ENCODE data around the gene ATG12. TPM values are rescaled to one million over a fixed set of nuclear protein-coding genes. Genes with fewer than 3 reads are reported as not detected.
"Not testable (repeated sequence)": the region's sequence is repeated elsewhere in the genome, so short reads cannot be mapped to it uniquely, and the experiment has no call there.

The ATG12 gene
- 10 to 100 TPM; 35.9 to 43.9 TPM for total RNA-seq

DNA sequence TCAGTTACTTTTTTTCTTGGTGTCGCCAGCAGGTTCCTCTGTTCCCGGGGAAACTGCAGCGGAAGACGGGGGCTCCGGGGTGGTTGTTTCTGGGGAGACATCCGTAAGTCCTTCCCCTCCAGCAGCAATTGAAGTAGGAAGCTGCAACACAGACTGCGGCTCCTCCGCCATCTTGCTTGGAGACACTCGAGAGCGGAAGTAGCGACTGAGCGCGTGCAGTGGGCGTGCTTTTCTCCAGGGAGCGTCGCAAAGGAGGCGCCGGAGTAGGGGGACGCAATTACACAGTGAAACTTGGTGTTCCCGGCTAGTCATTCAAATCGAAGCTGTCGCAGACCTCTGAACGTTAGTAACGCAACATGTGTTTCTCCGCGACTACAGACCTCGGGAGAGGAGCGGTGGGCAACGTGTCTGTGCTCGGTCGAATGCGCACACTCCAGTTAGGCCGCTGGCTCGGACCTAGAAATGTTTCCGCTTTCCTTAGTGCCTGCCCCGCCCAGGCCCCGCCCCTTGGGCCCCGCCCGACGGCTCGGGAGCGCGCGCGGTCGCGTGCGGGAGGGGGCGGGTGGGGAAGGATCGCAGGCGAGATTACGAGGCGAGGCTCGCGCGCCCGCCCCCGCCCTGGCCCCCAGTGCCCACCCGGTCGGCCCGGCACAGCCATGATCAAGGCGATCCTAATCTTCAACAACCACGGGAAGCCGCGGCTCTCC lies at the start of gene ATG12, which contains the start of gene AP3S1:
TSS of gene ATG12 (minus strand) at position 184 of the 707 bp plus-strand sequence. CDS start at position 171, 13 bp downstream.
TSS of gene AP3S1 (plus strand) at position 554 of the 707 bp plus-strand sequence. CDS start at position 657, 103 bp downstream.
- peak within 1 kb of the TSS; percentile 98 for H3K4me3 Mint-ChIP-seq
- DNase-seq (peak; percentile 94), ATAC-seq (peak; percentile 89)
- H3K4me1 Mint-ChIP-seq (ENCODE audit: low read depth): peaks cover 55% of the 10 kb centered on the region
- POLR2A ChIA-PET: interaction anchor here (0.6 to 1.8 kb wide), 6 partner anchors 8 to 297 kb away, joined by 3 to 13 read pairs (median 4); partner anchors contain the start of gene FEM1C
- CTCF ChIA-PET: interaction anchor here (1.7 kb wide), 1 partner anchor 10 kb away, joined by 6 read pairs; no protein-coding TSS in a partner anchor
- H3K9me3 Mint-ChIP-seq (ENCODE audit: insufficient read depth): no peaks in the 10 kb centered on the region
- H3K36me3 Mint-ChIP-seq (ENCODE audit: low read depth): peaks cover 38% of the 10 kb centered on the region
- H3K27ac Mint-ChIP-seq: peak within 1 kb of the TSS; percentile 100
- H3K27me3 Mint-ChIP-seq (ENCODE audit: low read depth): no peaks in the 10 kb centered on the region

- Mint-ChIP-seq H3K9me3 (ENCODE audit: insufficient read depth) (no peaks in the 10 kb centered on the region), H3K4me3 (no peak overlapping the region), H3K4me1 (ENCODE audit: low read depth) (no peaks in the 10 kb centered on the region), H3K27me3 (ENCODE audit: low read depth) (no peaks in the 10 kb centered on the region), H3K27ac (no peak overlapping the region), H3K36me3 (ENCODE audit: low read depth) (no peaks in the 10 kb centered on the region)
- ChIA-PET POLR2A (no interaction called here), CTCF (interaction anchor here (0.9 kb wide), 1 partner anchor 11 kb away, joined by 4 read pairs; no protein-coding TSS in a partner anchor)
- DNase-seq: no peak
- no peak for ATAC-seq
Observed at GRCh38 chr5:115888027-115888426, 46.7 kb upstream of the ATG12 start.

DNA sequence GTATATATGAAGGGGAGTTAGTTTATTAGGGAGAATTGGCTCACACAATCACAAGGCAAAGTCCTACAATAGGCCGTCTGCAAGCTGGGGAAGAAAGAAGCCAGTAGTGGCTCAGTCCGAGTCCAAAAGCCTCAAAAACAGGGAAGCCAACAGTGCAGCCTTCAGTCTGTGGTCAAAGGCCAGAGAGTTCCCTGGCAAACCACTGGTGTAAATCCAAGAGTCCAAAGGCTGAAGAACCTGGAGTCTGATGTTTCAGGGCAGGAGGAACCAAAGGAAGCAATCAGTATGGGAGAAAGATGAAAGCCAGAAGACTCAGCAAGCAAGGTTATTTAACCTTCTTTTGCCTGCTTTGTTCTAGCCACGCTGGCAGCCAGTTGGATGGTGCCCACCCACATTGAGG lies 43.8 kb upstream of the ATG12 start:
- ATAC-seq; H3K4me3 Mint-ChIP-seq; H3K27ac Mint-ChIP-seq; DNase-seq; H3K9me3 Mint-ChIP-seq (ENCODE audit: insufficient read depth); H3K4me1 Mint-ChIP-seq (ENCODE audit: low read depth); H3K27me3 Mint-ChIP-seq (ENCODE audit: low read depth); CTCF ChIA-PET; POLR2A ChIA-PET: not testable (repeated sequence)
- H3K36me3 Mint-ChIP-seq (ENCODE audit: low read depth): peaks cover 11% of the 10 kb centered on the region

GRCh38 chr5:115884704-115885103 lies 43.3 kb upstream of the ATG12 start:
- POLR2A ChIA-PET: no interaction called here
- H3K27me3 Mint-ChIP-seq (ENCODE audit: low read depth): no peaks in the 10 kb centered on the region
- no peak overlapping the region for H3K4me3 Mint-ChIP-seq
- no peak overlapping the region for H3K27ac Mint-ChIP-seq
- peaks cover 13% of the 10 kb centered on the region for H3K36me3 Mint-ChIP-seq (ENCODE audit: low read depth)
- no peak for ATAC-seq
- H3K9me3 Mint-ChIP-seq (ENCODE audit: insufficient read depth): peaks cover 5% of the 10 kb centered on the region
- no peak for DNase-seq
- no peaks in the 10 kb centered on the region for H3K4me1 Mint-ChIP-seq (ENCODE audit: low read depth)
- CTCF ChIA-PET: no interaction called here

GRCh38 chr5:115882434-115882833 lies 41.1 kb upstream of the ATG12 start:
- H3K27me3 Mint-ChIP-seq (ENCODE audit: low read depth); ATAC-seq; H3K27ac Mint-ChIP-seq; H3K4me1 Mint-ChIP-seq (ENCODE audit: low read depth); CTCF ChIA-PET; DNase-seq; H3K9me3 Mint-ChIP-seq (ENCODE audit: insufficient read depth); POLR2A ChIA-PET; H3K4me3 Mint-ChIP-seq: not testable (repeated sequence)
- peaks cover 31% of the 10 kb centered on the region for H3K36me3 Mint-ChIP-seq (ENCODE audit: low read depth)

GRCh38 chr5:115877342-115877741 lies 36.0 kb upstream of the ATG12 start:
- H3K9me3 Mint-ChIP-seq (ENCODE audit: insufficient read depth); H3K4me1 Mint-ChIP-seq (ENCODE audit: low read depth); DNase-seq; POLR2A ChIA-PET; H3K27me3 Mint-ChIP-seq (ENCODE audit: low read depth); H3K27ac Mint-ChIP-seq; CTCF ChIA-PET; ATAC-seq; H3K4me3 Mint-ChIP-seq: not testable (repeated sequence)
- H3K36me3 Mint-ChIP-seq (ENCODE audit: low read depth): peaks cover 48% of the 10 kb centered on the region

DNA sequence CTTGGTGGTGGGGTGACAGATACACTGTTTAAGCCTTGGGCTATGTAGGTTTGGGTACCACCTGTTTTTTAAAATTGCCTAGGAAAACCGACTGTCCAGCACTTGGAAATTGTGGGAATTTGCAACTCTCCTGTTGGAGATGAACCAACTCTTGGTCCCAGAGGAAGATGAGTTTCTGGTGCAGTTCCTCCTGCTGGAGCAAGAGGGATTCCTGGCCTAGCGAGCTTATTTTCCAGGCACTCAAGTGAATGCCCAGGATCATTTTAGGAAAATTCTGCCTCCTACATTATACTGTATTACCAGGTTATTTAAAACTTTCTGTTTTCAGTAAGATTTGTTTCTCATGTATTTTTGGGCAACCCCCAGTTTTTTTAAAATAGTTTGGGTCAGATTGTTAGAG lies 34.1 kb upstream of the ATG12 start:
- no peak for DNase-seq
- peaks cover 53% of the 10 kb centered on the region for H3K36me3 Mint-ChIP-seq (ENCODE audit: low read depth)
- no peak overlapping the region for H3K4me3 Mint-ChIP-seq
- H3K9me3 Mint-ChIP-seq (ENCODE audit: insufficient read depth): peaks cover 5% of the 10 kb centered on the region
- POLR2A ChIA-PET: no interaction called here
- CTCF ChIA-PET: no interaction called here
- no peaks in the 10 kb centered on the region for H3K4me1 Mint-ChIP-seq (ENCODE audit: low read depth)
- ATAC-seq: no peak
- H3K27me3 Mint-ChIP-seq (ENCODE audit: low read depth): no peaks in the 10 kb centered on the region
- no peak overlapping the region for H3K27ac Mint-ChIP-seq

GRCh38 chr5:115873392-115873791 lies 32.0 kb upstream of the ATG12 start:
- DNase-seq: no peak
- POLR2A ChIA-PET: no interaction called here
- Mint-ChIP-seq H3K27ac (no peak overlapping the region), H3K27me3 (ENCODE audit: low read depth) (no peaks in the 10 kb centered on the region), H3K4me3 (no peak overlapping the region), H3K4me1 (ENCODE audit: low read depth) (no peaks in the 10 kb centered on the region), H3K36me3 (ENCODE audit: low read depth) (peaks cover 45% of the 10 kb centered on the region), H3K9me3 (ENCODE audit: insufficient read depth) (no peaks in the 10 kb centered on the region)
- CTCF ChIA-PET: interaction anchor here (1.0 kb wide), 1 partner anchor 299 kb away, joined by 3 read pairs; no protein-coding TSS in a partner anchor
- ATAC-seq: no peak

DNA sequence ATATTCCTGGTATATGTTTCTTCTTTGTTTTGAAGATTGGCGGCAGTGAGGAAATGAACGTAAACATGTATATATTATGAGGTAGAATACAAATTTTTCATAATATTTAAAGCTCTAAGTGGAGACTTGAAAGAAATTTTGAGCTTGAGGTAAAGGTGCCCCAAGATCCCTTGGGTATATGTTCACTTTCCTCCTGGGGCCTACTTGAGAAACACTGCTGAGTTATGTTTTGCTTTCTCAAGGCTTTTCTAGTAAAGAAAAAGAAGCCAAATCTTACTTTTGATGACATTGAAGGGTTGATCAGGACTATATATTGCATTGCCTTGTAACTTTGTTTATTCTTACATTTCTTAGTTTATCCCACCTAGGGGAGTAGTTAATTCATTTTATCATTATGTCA lies 31.1 kb upstream of the ATG12 start:
- no peak for ATAC-seq
- Mint-ChIP-seq H3K9me3 (ENCODE audit: insufficient read depth) (no peaks in the 10 kb centered on the region), H3K36me3 (ENCODE audit: low read depth) (peaks cover 38% of the 10 kb centered on the region), H3K27ac (no peak overlapping the region), H3K4me1 (ENCODE audit: low read depth) (no peaks in the 10 kb centered on the region), H3K27me3 (ENCODE audit: low read depth) (no peaks in the 10 kb centered on the region), H3K4me3 (no peak overlapping the region)
- DNase-seq: no peak
- ChIA-PET POLR2A (no interaction called here), CTCF (no interaction called here)

DNA sequence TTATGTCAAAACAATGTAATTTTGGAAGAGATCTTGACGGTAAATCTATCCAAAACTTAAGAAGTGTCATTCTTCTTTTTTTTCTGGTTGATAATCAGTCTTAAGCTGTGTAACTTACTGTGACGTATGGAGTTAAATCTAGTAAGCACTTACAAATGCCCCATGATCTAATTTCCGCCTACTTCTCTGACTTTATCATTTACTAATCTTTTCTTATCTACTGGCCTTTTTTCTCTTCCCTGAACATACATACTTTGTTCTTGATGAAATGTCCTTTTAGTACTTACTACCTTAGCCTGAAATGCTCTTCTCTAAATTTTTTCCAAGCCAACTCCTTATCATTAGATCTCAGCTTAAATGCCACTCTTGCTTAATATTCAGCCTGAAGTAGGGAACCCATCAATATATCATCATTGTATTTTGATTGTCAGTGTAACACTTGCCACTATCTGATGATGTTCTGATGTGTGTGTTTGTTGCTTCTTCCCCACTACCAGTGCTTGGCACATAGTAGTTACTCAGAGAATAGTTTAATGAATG lies 28.0 kb upstream of the ATG12 start:
- ChIA-PET POLR2A (no interaction called here), CTCF (no interaction called here)
- Mint-ChIP-seq H3K4me3 (no peak overlapping the region), H3K9me3 (ENCODE audit: insufficient read depth) (no peaks in the 10 kb centered on the region), H3K27me3 (ENCODE audit: low read depth) (no peaks in the 10 kb centered on the region), H3K27ac (no peak overlapping the region), H3K36me3 (ENCODE audit: low read depth) (peaks cover 22% of the 10 kb centered on the region), H3K4me1 (ENCODE audit: low read depth) (no peaks in the 10 kb centered on the region)
- ATAC-seq: no peak
- no peak for DNase-seq

DNA sequence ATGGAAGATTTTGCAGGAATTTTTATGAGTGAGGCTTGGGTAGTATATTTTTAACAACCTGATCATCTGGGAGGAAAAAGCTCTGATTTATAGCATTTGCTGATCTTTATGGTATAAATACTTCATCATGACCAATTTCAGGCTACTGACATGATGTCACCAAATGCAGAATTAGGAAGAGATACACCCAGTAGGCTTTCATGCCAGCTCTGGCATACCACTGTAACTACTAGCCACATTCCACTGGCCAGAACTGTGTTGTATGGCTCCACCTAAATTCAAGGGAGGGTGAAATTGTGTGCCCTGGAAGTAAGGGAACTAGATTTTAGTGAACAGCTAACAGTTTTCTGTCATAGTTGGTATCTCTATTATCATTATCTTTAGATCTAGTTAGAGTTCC lies 18.0 kb upstream of the ATG12 start:
- Mint-ChIP-seq H3K4me3 (no peak overlapping the region), H3K9me3 (ENCODE audit: insufficient read depth) (peaks cover 5% of the 10 kb centered on the region), H3K36me3 (ENCODE audit: low read depth) (peaks cover 3% of the 10 kb centered on the region), H3K27ac (no peak overlapping the region), H3K4me1 (ENCODE audit: low read depth) (peaks cover 9% of the 10 kb centered on the region), H3K27me3 (ENCODE audit: low read depth) (no peaks in the 10 kb centered on the region)
- ChIA-PET CTCF (no interaction called here), POLR2A (no interaction called here)
- no peak for DNase-seq
- no peak for ATAC-seq

DNA sequence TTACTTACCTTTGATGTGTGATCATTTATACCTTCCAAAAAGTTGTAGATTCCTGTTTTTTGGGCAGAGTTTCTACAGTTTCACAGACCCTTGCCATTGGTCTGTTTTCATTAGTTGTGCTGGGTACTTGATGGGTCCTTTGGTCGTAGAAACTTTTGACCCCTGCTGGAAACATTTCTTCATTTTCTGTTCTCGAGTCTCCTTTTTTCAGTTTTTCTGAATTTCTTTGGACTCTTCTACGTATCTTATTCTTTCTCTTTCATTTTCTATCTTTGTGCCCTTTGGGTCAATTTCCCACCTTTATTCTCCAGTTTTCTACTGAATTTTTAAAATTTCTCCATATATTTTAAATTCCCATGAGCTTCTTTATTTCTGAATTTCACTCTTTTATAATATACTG lies 17.0 kb upstream of the ATG12 start:
- ChIA-PET CTCF (no interaction called here), POLR2A (no interaction called here)
- no peaks in the 10 kb centered on the region for H3K27me3 Mint-ChIP-seq (ENCODE audit: low read depth)
- H3K4me1 Mint-ChIP-seq (ENCODE audit: low read depth): peaks cover 9% of the 10 kb centered on the region
- H3K4me3 Mint-ChIP-seq: no peak overlapping the region
- peaks cover 10% of the 10 kb centered on the region for H3K36me3 Mint-ChIP-seq (ENCODE audit: low read depth)
- peaks cover 1% of the 10 kb centered on the region for H3K9me3 Mint-ChIP-seq (ENCODE audit: insufficient read depth)
- ATAC-seq (no peak), DNase-seq (no peak)
- no peak overlapping the region for H3K27ac Mint-ChIP-seq
